Stimulated activated CD4-positive, alpha-beta T cell treated with anti-CD3 and anti-CD28 coated beads, Interleukin-1b, Interleukin-23, amount 100 ng/mL, for 4 hours (primary cell): ENCODE data around the gene TET2.

Source experiments
- DNase-seq, 2 donors: peaks; one replicate each; pipeline ENCODE4 v3.0.0-alpha.2; 2020; ENCODE audit warnings: low read depth in 2 of 2

TET2 gene

DNA sequence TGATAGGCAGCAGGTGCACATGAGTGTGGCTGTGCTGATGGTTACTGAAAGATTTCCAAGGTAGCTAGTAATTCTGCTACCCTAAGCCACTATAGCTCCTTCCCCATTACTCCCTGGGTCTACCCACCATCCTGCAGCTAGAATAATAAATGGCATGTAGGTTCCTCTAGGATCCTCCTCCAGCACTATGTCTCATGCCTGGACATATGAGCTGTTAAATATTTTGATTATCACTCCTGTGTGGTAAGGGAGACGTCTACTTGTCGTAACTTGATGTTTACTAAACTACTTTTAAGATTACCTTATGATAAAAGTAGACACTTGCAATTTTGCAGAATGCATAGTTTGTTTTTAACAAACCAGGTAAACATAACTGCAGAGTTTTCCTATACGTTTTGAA lies 35.5 kb downstream of the TET2 start:
- DNase-seq: no peak

DNA sequence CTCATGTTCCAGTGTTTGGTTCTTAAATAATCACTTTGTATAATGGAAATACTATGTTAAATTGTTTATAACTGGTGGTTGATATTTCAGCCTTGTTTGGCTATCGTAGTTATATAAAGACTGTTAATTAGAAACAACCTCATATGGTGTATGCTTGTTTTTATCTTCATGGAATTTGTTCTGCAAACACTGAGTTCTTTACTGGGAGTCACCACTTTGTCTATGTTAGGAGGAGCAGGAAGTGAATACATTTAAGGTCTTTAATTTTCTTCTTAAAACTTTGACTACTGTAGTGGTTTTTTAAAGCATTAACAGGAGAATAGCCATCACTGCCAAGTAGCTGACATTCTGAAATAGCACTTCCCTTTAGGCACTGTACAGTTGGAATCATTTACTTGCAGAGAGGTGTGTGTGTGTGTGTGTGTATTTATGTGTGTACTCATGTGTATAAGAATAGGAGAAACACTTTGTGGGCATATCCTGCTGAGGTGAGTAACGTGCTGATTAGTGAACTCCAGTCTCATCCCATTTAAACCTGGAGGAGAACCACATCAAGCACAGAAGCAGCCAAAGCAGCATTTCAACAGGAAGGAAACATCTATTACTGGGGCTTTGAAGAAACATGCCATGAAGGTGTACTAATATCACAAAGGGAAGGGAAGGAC lies 37.8 kb downstream of the TET2 start:
- no peak for DNase-seq

DNA sequence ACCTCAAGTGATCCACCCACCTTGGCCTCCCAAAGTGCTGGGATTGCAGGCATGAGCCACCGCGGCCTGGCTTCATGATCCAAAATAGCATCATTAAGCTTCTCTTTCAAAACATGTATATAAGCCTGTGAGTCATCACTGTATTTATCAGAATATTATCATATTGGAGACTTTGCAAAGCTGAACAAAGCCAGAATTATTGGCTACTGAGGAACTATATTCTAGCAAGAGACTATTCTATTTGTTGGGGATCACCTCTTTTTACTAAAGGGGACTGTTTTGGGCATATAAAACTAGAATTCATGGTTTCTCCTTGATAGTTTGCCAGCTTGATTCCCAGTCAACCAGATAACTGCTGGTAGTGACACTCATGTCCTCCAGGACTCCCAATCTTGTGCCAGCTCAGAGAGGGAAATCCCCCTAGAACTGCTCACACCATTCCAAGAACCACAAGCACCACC lies 40.1 kb downstream of the TET2 start:
- no peak for DNase-seq

DNA sequence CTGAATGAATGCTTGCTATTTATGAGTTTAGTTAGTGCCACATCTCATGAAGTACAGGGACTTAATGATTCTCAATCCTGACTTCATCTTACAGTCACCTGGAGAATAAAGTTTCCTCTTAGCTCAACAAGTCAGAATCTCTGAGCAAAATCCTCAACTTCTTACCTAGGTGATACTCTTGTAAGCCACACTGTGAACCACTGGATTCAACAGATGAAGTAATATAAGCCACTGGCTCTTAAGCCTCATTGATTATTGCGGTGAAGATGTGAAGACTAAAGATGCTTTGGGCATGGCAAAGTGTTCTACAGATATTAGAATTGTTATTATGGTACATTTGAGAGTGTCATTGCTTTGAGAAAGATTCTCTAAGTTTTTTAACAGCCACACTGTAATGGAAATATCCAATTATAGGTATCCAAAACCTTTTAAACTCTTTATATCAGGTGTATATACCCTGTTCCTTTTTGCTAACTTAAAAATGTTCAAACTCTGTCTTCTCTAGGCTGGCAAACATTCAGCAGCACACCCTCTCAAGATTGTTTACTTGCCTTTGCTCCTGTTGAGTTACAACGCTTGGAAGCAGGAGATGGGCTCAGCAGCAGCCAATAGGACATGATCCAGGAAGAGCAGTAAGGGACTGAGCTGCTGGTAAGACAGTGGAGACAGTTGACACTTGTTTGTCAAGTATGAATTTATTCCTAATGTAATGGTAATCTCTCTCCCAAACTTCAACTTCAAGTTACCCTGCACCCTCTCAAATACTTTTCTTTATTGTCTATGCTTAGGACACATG lies 43.4 kb downstream of the TET2 start:
- no peak for DNase-seq

DNA sequence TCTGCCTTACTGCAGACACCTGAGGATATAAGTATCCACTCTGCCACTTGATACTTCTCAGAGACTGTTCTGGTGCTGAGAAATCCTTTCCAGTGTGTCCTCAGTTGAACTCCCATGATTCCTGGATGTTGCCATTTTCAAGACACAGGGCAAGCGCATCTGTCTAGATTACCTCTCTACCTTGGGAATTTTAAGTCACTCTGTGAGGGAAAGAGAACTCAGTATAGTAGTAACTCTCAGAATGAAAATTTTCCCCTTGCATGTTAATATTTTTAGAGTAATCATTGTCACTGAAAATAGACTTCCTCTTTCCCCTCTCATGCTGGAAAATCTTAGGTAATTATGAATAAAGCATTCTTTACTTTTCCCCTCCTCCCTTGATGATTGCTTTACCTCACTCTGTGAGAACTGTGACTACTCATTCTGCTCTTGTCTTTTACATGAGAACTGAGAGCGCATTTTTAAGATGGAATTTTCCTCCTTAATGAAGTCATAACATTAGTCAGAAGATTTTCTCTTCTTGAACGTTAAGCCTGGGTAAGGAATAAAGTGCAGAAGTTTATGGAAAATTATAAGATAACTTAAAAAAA lies 45.0 kb downstream of the TET2 start:
- DNase-seq: no peak

DNA sequence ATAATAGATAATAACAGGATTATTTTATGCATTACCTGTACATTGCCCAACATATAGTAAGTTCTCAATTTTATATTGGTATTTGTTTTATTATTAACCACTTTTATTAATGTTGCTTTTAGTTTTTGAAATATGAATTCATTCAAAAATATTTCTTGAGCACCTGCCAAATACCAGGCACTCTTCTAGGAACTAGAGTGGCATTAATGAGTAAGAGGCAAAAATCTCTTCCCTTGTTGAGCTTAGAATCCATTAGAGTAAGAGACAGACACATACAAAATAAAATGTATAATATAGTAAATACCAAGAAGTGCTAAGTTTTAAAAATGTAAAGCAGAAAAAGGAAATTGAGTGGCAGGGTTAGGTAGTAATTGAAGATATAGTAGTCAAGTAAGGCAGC lies 45.8 kb downstream of the TET2 start:
- no peak for DNase-seq

DNA sequence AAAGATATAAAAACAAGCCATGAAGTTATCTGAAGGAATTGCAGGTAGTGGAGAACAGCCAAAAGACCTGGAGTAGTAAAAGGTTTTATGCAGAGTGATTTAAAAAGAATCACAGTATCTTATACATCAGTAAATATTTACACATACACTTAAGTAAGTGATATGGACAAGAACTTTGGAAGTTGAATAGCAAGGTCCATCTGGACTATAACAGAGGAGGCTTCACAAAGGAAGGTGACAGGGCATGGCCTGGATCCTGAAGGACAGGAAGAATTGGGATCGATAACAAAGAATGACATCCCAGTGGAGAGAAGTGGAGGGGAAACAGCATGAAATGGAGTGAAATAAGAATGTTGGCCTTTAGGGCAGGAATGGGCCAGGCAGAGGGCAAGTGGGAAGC lies 46.2 kb downstream of the TET2 start:
- DNase-seq: no peak

DNA sequence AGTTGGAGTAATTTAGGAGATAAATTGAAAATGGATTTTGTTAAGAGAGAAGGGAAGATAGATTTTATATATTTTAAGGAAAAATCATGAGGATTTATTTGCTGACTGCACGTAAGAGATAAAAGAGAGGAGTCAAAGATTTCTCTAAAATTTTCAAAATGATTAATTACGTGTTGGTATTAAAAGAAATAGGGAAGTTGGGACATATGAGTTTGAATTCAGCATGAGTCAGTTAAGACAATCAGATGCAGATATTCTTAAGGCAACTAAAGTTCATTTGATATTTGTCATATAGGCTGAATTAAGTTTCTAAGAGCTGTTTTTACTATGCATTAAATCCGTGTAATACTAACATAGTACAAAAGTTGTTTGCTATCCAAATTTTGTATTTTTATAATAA lies 46.9 kb downstream of the TET2 start:
- no peak for DNase-seq

DNA sequence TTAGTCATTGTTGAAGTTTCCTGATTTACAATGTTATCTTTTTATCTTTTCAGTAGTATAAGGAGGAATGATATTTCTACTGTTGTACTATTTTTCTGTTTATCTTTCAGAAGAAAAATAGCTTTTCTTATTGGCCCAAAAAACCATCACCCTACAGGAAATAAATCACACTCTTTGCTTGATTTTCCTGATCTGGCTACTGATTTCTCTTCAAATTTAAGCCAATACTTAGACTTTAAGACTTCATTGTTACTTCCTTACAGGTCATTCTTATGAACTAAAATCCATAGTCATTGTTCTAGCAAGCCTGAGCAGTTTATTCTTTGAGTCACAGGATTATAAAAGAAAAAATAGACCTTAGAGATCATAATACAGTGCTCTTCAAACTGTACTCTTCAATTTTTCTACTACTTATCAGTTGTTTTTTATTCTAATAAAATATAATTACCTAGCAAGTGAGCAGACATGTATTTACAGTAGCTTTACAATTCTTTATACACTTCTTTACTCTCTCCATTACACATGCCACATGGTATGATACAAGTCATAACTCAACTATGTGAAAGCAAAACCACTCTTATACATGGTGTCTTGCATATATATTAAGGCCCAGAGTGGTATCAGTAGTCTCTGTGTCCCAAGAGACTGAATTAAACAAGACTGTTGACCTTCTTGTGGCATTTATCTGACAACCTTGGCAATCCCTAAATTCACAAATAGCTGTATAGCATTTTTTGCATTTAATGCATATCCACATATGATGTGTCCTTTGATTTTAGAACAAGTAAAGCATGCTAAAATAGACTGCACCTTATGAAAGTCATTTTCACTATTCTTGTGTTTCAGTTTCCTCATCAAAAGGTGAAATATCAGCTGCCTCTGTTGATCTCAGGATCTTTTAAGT lies 47.9 kb downstream of the TET2 start:
- DNase-seq: no peak

DNA sequence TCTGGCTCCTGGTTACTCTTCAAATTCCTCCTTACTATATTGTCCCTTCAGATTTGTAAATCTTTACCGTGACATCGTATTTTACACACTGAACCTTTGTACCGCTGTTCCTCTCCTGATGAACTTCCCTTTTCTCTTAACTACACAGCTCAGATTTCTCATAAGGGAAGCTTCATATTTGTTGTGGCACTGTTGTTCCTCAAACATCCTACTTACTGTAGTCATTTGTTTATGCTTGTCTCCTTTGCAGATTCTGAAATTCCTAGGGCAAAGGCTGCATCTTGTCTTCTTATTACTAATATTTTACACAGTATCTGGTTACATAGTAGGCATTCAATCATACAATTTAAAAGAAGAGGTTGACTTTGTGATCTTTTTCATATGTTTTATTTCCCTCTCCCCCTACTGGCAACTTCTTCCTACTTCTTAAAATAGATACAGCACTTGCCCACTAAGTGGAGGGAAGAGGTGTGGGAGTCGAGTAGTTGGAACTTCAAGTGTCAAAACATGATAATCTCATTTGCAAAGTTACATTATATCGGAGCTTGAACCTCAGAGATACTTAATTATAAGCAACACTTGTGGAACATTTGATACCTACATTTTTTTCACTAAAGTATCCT lies 50.0 kb downstream of the TET2 start:
- no peak for DNase-seq

DNA sequence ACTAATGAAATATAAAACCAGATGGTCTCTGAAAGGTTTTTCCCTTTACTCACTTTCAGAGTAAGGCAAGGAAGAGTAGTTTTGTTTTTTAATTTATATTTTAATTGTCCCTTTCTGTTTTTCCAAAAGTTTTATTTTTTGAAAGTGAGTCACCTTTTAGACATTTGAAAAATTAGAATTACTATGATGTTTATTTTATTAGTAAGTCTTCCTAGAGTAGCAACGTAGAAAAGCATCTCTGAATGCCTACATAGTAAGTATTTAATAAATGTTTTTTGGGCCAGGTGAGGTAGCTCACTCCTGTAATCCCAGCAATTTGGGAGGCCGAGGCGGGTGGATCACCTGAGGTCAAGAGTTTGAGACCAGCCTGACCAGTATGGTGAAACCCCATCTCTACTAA lies 51.1 kb downstream of the TET2 start:
- no peak for DNase-seq

DNA sequence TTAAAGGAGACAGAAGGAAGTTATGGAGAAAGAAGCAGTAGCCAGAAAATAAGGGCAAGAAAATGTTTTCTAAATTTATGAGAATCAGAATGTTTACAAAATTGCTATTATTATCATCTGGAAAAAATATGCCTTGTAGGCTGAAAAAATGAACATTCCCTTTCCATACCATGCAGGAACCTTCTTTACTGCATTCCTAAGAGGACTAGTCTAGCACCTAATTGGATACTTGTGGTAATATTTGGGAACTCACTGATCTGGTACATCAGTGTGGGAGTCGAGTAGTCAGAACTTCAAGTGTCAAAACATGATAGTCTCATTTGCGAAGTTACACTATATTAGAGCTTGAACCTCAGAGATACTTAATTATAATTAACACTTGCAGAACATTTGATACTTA lies 51.9 kb downstream of the TET2 start:
- DNase-seq: no peak

DNA sequence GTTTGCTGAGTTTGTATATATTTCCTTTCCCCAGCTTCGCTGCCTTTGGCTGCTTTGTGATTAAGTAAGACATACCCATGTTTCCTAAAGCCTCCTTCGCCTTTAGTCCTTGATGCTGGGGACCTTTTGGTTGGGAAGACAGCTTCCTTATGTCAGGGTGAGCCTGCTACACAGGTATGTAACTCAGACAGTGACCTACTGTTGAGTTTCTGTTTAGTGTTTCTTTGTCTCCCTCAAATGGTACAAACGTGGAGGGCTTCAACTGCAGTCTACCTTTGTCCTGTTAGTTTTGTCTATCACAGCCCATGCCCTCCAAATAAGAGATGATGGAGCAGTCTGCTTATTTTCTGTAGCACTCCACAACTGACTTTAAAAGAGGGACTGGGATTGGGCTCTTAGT lies 59.5 kb downstream of the TET2 start:
- no peak for DNase-seq

DNA sequence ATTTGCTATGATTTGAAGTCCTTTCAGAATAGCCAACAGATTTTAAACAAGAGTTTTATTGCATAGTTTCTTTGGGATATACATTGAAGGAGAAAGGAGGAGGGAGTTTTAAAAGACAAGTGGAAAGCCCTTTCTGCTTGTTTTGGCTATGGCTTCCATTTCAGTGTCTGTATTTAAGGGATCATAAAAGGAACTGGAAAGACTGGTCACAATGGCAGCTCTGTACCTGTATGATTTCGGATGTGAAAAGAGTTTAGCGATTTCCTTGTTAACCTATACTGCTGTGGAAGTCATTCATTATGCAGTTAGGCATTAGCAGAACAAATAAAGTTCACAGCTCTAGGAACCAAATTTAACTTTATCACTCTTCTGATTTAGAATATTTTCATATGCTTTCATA lies 60.7 kb downstream of the TET2 start:
- no peak for DNase-seq

DNA sequence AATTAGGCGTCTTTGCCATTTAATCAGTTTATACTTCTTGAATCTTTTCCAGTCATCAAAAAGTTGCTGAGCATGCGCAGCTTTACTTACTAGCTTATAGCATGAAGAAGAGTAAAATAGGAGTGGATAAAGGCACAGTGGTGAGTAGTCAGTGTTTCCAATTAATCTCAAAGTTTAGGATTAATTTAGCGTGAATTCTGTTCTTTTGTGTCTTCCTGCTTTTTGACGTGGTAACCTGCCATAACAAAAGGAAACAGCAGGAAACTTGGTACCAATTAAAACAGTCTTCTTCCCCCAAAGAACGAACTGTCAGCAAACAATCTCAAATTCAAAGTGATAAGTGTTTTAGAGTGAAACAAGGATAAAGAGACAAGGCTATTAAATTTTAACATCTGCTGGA lies 61.9 kb downstream of the TET2 start:
- DNase-seq: no peak

DNA sequence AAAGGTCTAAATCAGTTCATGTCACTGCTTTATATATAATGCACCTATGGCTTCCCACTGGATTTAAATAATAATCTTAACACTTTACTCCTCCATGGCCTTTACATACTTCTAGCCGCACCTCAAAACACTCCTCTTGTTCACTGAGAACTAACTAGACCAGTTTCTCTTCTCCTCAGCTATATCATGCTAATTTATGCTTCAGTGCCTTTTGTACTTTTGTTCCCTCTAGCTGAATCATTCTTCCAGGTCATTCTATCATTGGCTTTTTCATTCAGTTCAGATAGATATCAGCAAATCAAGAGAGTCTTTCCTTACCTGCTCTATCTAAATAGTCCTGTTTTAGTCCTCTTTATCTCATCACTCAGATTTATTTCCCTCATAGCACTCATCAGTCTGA lies 64.2 kb downstream of the TET2 start:
- DNase-seq: no peak

DNA sequence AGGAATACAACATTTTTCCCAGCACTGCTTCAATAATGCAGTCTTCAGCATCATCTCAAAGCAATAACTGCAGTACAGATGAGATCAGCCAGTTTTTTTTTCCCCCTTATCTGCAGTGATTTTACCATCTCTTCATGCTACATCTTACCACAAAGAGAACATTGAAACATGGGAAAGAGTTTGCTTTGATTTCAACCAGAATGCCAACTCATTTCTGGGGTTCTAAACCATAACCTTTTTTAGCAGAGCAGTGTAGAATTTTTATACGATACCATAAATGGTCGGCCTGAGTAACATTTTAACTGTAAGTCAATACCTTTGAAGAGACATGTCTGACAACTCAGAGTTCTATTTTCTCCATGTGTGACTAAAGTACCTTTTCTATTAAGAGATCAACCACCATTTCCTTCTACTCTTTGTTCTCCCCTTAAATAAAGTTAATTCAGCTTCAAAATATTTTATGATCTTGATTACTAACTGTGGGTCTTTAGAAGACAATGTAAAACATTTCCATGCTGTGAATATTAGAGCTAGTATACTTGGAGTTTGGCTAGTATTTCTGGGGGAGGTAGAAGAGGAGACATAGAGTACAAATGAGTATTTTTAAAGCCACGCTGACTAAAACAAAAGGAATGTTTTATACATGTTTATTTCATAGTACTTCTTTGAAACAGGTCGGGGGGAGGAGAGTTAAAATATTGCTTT lies 69.1 kb downstream of the TET2 start:
- no peak for DNase-seq

DNA sequence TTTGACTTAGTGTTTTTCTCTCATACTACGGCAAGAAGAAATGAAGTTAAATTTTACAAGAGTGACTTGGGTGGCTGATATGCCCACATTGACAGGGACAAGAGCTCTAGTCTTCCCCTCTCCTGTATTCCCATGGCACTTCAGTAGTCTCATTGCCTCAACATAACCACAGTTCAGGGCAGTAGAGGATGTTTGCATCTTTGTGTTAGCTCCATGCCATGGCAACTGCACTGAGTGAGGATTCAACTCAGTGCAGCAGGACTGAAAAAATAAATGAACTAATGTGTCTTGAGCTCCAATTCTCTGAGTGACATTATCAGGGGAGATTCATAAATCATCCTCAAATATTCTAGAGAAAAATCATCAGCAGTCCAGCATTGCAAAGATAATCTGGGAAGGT lies 78.8 kb downstream of the TET2 start:
- no peak for DNase-seq

DNA sequence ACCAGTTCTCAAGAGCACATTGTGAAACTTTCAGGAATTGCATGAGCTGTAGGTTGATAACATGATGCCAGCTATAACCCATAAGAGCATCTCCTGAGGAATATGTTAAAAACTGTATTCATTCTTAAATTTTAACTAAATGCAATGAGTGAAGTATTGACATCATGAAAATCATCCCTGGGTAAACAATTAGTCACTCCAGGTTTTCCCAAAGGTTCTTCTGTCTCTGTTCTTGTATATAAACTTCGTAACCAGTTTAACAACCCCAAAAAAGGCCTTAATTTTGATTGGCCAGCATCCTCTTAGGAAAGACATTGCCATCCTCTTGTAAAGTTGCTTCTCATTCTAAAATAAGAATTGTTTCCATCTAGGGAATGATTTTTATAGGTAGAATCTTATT lies 80.4 kb downstream of the TET2 start:
- no peak for DNase-seq

DNA sequence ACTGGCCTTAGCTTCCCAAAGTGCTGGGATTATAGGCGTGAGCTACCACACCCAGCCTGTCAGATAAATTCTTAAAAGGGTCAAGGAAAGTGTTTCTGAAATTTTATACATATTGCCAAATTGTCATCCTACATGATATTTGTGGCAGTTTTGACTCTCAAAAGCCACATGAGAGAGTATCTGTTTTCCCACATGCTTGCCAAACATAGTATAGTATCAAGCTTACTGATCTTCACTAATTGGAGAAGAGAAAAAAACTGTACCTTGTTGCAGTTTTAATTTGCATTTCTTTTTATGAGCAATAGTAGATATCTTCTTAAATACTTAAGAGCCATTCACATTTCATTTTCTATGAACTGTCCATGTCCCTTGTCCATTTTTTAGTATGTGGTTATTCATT lies 83.6 kb downstream of the TET2 start:
- DNase-seq: no peak

DNA sequence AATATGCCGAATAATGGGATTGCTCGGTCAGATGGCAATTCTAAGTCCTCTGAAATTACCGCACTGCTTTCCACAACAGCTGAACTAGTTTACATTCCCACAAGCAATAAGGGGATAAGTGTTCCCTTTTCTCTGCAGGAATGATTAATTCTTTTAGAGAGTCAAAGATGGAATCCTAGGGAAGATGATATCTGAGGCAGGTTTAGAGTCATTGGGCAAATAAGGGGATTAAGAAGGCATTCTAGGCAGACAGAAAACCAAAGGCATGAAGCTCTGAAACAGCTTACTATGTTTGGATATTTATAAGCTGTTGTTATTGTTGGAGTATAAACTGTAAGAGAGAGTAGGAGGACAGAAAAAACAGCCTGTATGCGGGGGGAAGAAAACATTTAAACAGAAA lies 85.7 kb downstream of the TET2 start:
- no peak for DNase-seq
